GM12878 (cell line): Measurements from ENCODE around the gene OGFOD3.

Experiments
- CTCF ChIP-seq, 3 experiments: IDR thresholded peaks in 2 of 3; conservative IDR thresholded peaks in 1 of 3; 2 replicates each; pipeline ENCODE4 v1.5.1; 2011; ENCODE audit warnings: low read depth in 3 of 3, low read length in 3 of 3, mild to moderate bottlenecking in 3 of 3, control low read depth in 2 of 3, moderate library complexity in 2 of 3, inconsistent platforms in 1 of 3, mixed read lengths in 1 of 3; ENCODE audit not compliant: control insufficient read depth in 2 of 3, insufficient read depth in 1 of 3; ENCODE audit errors: extremely low read depth in 1 of 3
- EP300 ChIP-seq, 2 experiments: fragments of 150-350 bp in 1 of 2; IDR thresholded peaks; 2 replicates each; pipeline ENCODE4 v1.6.1; 2011 to 2012; ENCODE audit warnings: low read depth in 2 of 2, low read length in 2 of 2, borderline replicate concordance in 1 of 2, improper control_type of control experiment in 1 of 2, inconsistent platforms in 1 of 2; ENCODE audit not compliant: control insufficient read depth in 1 of 2
- HDAC2 ChIP-seq: fragments of 200-600 bp; sonication (generic); IDR thresholded peaks from 2 replicates; pipeline ENCODE4 v1.6.1; 2017
- JUND ChIP-seq: IDR thresholded peaks from 2 replicates; pipeline ENCODE4 v1.6.1; 2012; ENCODE audit warnings: low read depth, mild to moderate bottlenecking, low read length, improper control_type of control experiment, moderate library complexity
- POLR2A ChIP-seq: IDR thresholded peaks from 2 replicates; pipeline ENCODE4 v1.6.1; 2011; ENCODE audit warnings: low read depth, mild to moderate bottlenecking, low read length
- POLR2AphosphoS5 ChIP-seq: IDR thresholded peaks from 2 replicates; pipeline ENCODE4 v1.6.1; 2011; ENCODE audit warnings: mild to moderate bottlenecking, low read length, inconsistent platforms
- SIN3A ChIP-seq: IDR thresholded peaks from 2 replicates; pipeline ENCODE4 v1.6.1; 2012; ENCODE audit warnings: low read depth, low read length, improper control_type of control experiment
- SRF ChIP-seq, 2 experiments: IDR thresholded peaks; 2 replicates each; pipeline ENCODE4 v1.6.1; 2011; ENCODE audit warnings: low read depth in 2 of 2, low read length in 2 of 2, mild to moderate bottlenecking in 1 of 2, moderate library complexity in 1 of 2
- USF1 ChIP-seq: IDR thresholded peaks from 2 replicates; pipeline ENCODE4 v1.6.1; 2011; ENCODE audit warnings: borderline replicate concordance, low read depth, mild to moderate bottlenecking, moderate library complexity, mixed read lengths, low read length; ENCODE audit not compliant: insufficient read depth; ENCODE audit errors: extremely low read length
- YY1 ChIP-seq: IDR thresholded peaks from 2 replicates; pipeline ENCODE4 v1.6.1; 2011; ENCODE audit warnings: low read depth, mild to moderate bottlenecking, low read length

- TF ChIP-seq SRF (IDR thresholded peaks at IDR 0.05; ENCODE audit: low read depth in 2 of 2, low read length in 2 of 2): no peak
- no peak for TF ChIP-seq POLR2A
- TF ChIP-seq POLR2AphosphoS5: no peak
- no peak for TF ChIP-seq JUND
- no peak for TF ChIP-seq USF1
- no peak for TF ChIP-seq CTCF (IDR thresholded peaks at IDR 0.05 in 2 of 3, conservative IDR thresholded peaks at IDR 0.05 in 1 of 3; ENCODE audit: control insufficient read depth in 2 of 3, extremely low read depth in 1 of 3, insufficient read depth in 1 of 3, low read depth in 3 of 3, low read length in 3 of 3)
- no peak for TF ChIP-seq HDAC2
- TF ChIP-seq EP300 (IDR thresholded peaks at IDR 0.05; ENCODE audit: borderline replicate concordance in 1 of 2, control insufficient read depth in 1 of 2, low read depth in 2 of 2, low read length in 2 of 2): no peak
- no peak for TF ChIP-seq SIN3A
- TF ChIP-seq YY1: no peak
Observed at GRCh38 chr17:82382933-82383255, 35.5 kb downstream of the OGFOD3 start.
